ENCODE data around the gene POLD4. TPM values are rescaled to one million over a fixed set of nuclear protein-coding genes. Genes with fewer than 3 reads are reported as not detected.

POLD4 gene
- total RNA-seq, 1 experiment from 2014 or later, result 44.2 TPM

DNA sequence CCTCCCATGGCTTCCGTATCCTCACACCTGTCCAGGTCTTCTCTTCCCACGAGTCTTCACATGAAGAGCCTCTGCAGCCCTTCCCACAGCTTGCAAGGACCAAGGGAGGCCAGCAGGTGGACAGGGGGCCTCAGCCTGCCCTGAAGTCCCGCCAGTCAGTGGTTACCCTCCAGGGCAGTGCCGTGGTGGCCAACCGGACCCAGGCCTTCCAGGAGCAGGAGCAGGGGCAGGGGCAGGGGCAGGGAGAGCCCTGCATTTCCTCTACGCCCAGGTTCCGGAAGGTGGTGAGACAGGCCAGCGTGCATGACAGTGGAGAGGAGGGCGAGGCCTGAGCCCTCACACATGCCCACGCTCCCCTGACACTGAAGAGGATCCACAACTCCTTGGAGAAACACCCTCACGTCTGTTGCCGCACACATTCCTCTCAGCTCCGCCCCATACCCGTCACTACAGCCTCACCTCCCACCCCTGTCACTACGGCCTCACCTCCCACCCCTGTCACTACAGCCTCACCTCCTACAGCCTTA is 41.7 kb downstream of the POLD4 start:
- Histone ChIP-seq H3K9ac (ENCODE audit: low read length) (no peak overlapping the region), H3K4me2 (ENCODE audit: low read length) (no peak overlapping the region), H3K9me3 (ENCODE audit: control insufficient read depth in 1 of 2, insufficient read depth in 1 of 2, low read depth in 1 of 2, low read length in 2 of 2) (no peaks in the 10 kb centered on the region), H3K4me3 (replicated peaks in 1 of 2; ENCODE audit: low read depth in 1 of 2, low read length in 2 of 2) (no peak overlapping the region), H3K9me2 (ENCODE audit: insufficient read depth) (no peaks in the 10 kb centered on the region), H3K36me3 (ENCODE audit: control insufficient read depth in 1 of 2, insufficient read depth in 2 of 2, low read length in 2 of 2) (peaks cover 0 to 9% of the 10 kb centered on the region in 2 experiments; a peak in 3 of 4 replicates), H3K79me2 (ENCODE audit: insufficient read depth, low read length) (no peaks in the 10 kb centered on the region), H4K20me1 (ENCODE audit: insufficient read depth) (no peaks in the 10 kb centered on the region), H3K27me3 (ENCODE audit: insufficient read depth, low read length) (no peaks in the 10 kb centered on the region), H2AFZ (ENCODE audit: low read depth, low read length, poor library complexity, severe bottlenecking) (no peak overlapping the region), H3K4me1 (ENCODE audit: control insufficient read depth in 1 of 2, insufficient read depth in 2 of 2, low read length in 2 of 2) (peaks cover 10 to 25% of the 10 kb centered on the region in 2 experiments; a peak in 3 of 4 replicates), H3K27ac (ENCODE audit: low read depth, low read length) (no peak overlapping the region)
- ChIA-PET POLR2A (no interaction called here), CTCF (no interaction called here), RAD21 (ENCODE audit: low non-redundant PET in 1 of 2, low total read pairs in 2 of 2, uncharacterized antibody in 2 of 2, unreplicated experiment in 2 of 2) (no interaction called here)
- ATAC-seq (no peak), DNase-seq (ENCODE audit: low read depth, low spot score) (no peak)
- no TSS peak for BruUV-seq (replicated peaks)
- TF ChIP-seq JUND (IDR thresholded peaks at IDR 0.05) (no peak), ZFX (IDR thresholded peaks at IDR 0.05) (no peak), YY1 (IDR thresholded peaks at IDR 0.05; ENCODE audit: extremely low read depth, insufficient replicate concordance, low read depth, low read length) (no peak), POLR2A (IDR thresholded peaks at IDR 0.05; ENCODE audit: borderline replicate concordance, extremely low read depth, insufficient read depth, insufficient read length) (no peak), POLR2AphosphoS5 (IDR thresholded peaks at IDR 0.05; ENCODE audit: low read depth, low read length) (no peak)
- TF ChIP-seq, protein P1, sequence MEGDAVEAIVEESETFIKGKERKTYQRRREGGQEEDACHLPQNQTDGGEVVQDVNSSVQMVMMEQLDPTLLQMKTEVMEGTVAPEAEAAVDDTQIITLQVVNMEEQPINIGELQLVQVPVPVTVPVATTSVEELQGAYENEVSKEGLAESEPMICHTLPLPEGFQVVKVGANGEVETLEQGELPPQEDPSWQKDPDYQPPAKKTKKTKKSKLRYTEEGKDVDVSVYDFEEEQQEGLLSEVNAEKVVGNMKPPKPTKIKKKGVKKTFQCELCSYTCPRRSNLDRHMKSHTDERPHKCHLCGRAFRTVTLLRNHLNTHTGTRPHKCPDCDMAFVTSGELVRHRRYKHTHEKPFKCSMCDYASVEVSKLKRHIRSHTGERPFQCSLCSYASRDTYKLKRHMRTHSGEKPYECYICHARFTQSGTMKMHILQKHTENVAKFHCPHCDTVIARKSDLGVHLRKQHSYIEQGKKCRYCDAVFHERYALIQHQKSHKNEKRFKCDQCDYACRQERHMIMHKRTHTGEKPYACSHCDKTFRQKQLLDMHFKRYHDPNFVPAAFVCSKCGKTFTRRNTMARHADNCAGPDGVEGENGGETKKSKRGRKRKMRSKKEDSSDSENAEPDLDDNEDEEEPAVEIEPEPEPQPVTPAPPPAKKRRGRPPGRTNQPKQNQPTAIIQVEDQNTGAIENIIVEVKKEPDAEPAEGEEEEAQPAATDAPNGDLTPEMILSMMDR (IDR thresholded peaks at IDR 0.05 in 2 of 3, conservative IDR thresholded peaks at IDR 0.05 in 1 of 3; ENCODE audit: borderline replicate concordance in 1 of 3, insufficient read depth in 1 of 3, low read depth in 2 of 3, low read length in 2 of 3), result 0 out of 6 replicates have a peak, but pooled peaks of 2 of the 3 experiments have one; percentile 12 to 15
- intact Hi-C loops (cut with micrococcal nuclease), result no loop called here

DNA sequence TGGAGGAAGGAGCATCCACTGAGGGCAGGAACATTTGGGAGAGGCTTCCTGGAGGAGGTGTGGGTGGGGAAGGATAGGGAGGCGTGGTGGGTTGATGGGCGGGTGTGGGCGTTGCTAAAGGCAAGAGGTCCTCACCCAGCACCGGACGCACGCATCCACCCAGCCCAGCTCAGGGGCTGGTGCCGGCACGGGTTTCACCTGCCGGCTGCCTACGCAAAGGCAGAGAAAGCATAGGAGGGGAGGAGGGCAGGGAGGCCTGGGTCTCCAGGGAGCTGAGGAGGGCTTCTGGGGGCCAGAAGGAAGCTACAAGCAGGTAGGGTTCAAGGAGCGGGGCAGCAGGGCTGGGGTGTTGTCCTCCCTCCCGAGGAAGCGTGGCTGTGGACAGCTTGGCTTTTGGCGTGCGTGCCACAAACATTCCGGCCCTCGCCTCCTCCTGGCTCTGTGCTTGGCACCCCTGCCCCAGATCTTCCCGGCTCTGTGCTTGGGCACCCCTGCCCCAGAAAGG is 42.2 kb downstream of the POLD4 start:
- Histone ChIP-seq H4K20me1 (ENCODE audit: insufficient read depth) (no peaks in the 10 kb centered on the region), H3K4me3 (replicated peaks in 1 of 2; ENCODE audit: low read depth in 1 of 2, low read length in 2 of 2) (no peak overlapping the region), H3K4me2 (ENCODE audit: low read length) (no peak overlapping the region), H2AFZ (ENCODE audit: low read depth, low read length, poor library complexity, severe bottlenecking) (no peak overlapping the region), H3K27ac (ENCODE audit: low read depth, low read length) (no peak overlapping the region), H3K9me2 (ENCODE audit: insufficient read depth) (no peaks in the 10 kb centered on the region), H3K79me2 (ENCODE audit: insufficient read depth, low read length) (no peaks in the 10 kb centered on the region), H3K4me1 (ENCODE audit: control insufficient read depth in 1 of 2, insufficient read depth in 2 of 2, low read length in 2 of 2) (peaks cover 10 to 21% of the 10 kb centered on the region in 2 experiments; a peak in 3 of 4 replicates), H3K27me3 (ENCODE audit: insufficient read depth, low read length) (no peaks in the 10 kb centered on the region), H3K36me3 (ENCODE audit: control insufficient read depth in 1 of 2, insufficient read depth in 2 of 2, low read length in 2 of 2) (peaks cover 0 to 9% of the 10 kb centered on the region in 2 experiments; a peak in 3 of 4 replicates), H3K9me3 (ENCODE audit: control insufficient read depth in 1 of 2, insufficient read depth in 1 of 2, low read depth in 1 of 2, low read length in 2 of 2) (no peaks in the 10 kb centered on the region), H3K9ac (ENCODE audit: low read length) (no peak overlapping the region)
- ATAC-seq (no peak), DNase-seq (ENCODE audit: low read depth, low spot score) (no peak)
- POLR2A ChIA-PET, result no interaction called here
- intact Hi-C loops (cut with micrococcal nuclease), result no loop called here
- CTCF ChIA-PET, result no interaction called here
- RAD21 ChIA-PET (ENCODE audit: low non-redundant PET in 1 of 2, low total read pairs in 2 of 2, uncharacterized antibody in 2 of 2, unreplicated experiment in 2 of 2), result no interaction called here
- no TSS peak for BruUV-seq (replicated peaks)
- TF ChIP-seq, protein P2, sequence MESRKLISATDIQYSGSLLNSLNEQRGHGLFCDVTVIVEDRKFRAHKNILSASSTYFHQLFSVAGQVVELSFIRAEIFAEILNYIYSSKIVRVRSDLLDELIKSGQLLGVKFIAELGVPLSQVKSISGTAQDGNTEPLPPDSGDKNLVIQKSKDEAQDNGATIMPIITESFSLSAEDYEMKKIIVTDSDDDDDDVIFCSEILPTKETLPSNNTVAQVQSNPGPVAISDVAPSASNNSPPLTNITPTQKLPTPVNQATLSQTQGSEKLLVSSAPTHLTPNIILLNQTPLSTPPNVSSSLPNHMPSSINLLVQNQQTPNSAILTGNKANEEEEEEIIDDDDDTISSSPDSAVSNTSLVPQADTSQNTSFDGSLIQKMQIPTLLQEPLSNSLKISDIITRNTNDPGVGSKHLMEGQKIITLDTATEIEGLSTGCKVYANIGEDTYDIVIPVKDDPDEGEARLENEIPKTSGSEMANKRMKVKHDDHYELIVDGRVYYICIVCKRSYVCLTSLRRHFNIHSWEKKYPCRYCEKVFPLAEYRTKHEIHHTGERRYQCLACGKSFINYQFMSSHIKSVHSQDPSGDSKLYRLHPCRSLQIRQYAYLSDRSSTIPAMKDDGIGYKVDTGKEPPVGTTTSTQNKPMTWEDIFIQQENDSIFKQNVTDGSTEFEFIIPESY (IDR thresholded peaks at IDR 0.05; ENCODE audit: extremely low read depth, insufficient replicate concordance, low read length), result no peak
- TF ChIP-seq JUND (IDR thresholded peaks at IDR 0.05) (no peak), EGR1 (IDR thresholded peaks at IDR 0.05; ENCODE audit: low read depth) (no peak), TCF7L2 (IDR thresholded peaks at IDR 0.05; ENCODE audit: borderline replicate concordance, extremely low read depth, insufficient read depth, insufficient read length) (no peak), CEBPB (IDR thresholded peaks at IDR 0.05; ENCODE audit: low read depth) (no peak), YY1 (IDR thresholded peaks at IDR 0.05; ENCODE audit: extremely low read depth, insufficient replicate concordance, low read depth, low read length) (no peak), EZH2phosphoT487 (IDR thresholded peaks at IDR 0.05; ENCODE audit: borderline replicate concordance) (no peak), FOSL1 (IDR thresholded peaks at IDR 0.05; ENCODE audit: low read depth) (no peak), SIN3A (IDR thresholded peaks at IDR 0.05; ENCODE audit: low read depth) (no peak), EZH2 (IDR thresholded peaks at IDR 0.05) (no peak), ZFX (IDR thresholded peaks at IDR 0.05) (no peak)
- TF ChIP-seq, protein P3, sequence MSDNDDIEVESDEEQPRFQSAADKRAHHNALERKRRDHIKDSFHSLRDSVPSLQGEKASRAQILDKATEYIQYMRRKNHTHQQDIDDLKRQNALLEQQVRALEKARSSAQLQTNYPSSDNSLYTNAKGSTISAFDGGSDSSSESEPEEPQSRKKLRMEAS (IDR thresholded peaks at IDR 0.05), result no peak
- TF ChIP-seq, protein P4, sequence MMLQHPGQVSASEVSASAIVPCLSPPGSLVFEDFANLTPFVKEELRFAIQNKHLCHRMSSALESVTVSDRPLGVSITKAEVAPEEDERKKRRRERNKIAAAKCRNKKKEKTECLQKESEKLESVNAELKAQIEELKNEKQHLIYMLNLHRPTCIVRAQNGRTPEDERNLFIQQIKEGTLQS (IDR thresholded peaks at IDR 0.05), result no peak
